Endothelial cell of umbilical vein (primary cell): ENCODE results near the gene CEP192. TPM values are rescaled to one million over a fixed set of nuclear protein-coding genes. Genes with fewer than 3 reads are reported as not detected.

ENCODE experiments used
- BruUV-seq: library from RNA; stranded (reverse); fragments of 400-500 nt; replicated peaks from 2 replicates; lab custom pipeline; 2021; lab: Mats Ljungman, UMichigan
- CTCF ChIA-PET: fragments of 300-600, 350-600 bp; sonication (Branson Sonifier 250); formaldehyde crosslinking; loops from one replicate; lab custom pipeline; 2021; ENCODE audit warnings: antibody characterized with exemption, inconsistent platforms; lab: Charles Lee
- POLR2A ChIA-PET: fragments of 300-600, 350-600 bp; sonication (Branson Sonifier 250); formaldehyde crosslinking; loops from one replicate; lab custom pipeline; 2021; ENCODE audit warnings: antibody characterized with exemption, inconsistent platforms; lab: Charles Lee
- DNase-seq: peaks from one replicate; pipeline ENCODE4 v3.0.0-alpha.2; 2011; ENCODE audit warnings: low read depth, low spot score
- FAIRE-seq: peaks from 2 replicates; lab custom pipeline; 2011; peaks lifted over from hg19 to GRCh38; lab: Jason Lieb, UNC
- H2AFZ ChIP-seq: 2 replicates; pipeline ENCODE4 v1.6.0; 2012; ENCODE audit warnings: low read depth, low read length, control low read depth, inconsistent platforms
- H3K27ac ChIP-seq: 2 replicates; pipeline ENCODE4 v1.5.1; 2011; ENCODE audit warnings: low read depth, mild to moderate bottlenecking, control low read depth, low read length, moderate library complexity; ENCODE audit not compliant: insufficient read depth
- H3K27me3 ChIP-seq, 2 experiments: 2 replicates each; pipeline versions ENCODE4 v1.6.0 to v1.6.1; 2011; ENCODE audit warnings: low read length in 2 of 2, mixed read lengths in 1 of 2; ENCODE audit not compliant: control insufficient read depth in 2 of 2, insufficient read depth in 2 of 2
- H3K36me3 ChIP-seq, 2 experiments: 2 replicates in 1 of 2; 3 replicates in 1 of 2; pipeline ENCODE4 v1.5.1; 2011; ENCODE audit warnings: low read length in 2 of 2, mild to moderate bottlenecking in 1 of 2, moderate library complexity in 1 of 2; ENCODE audit not compliant: control insufficient read depth in 2 of 2, insufficient read depth in 2 of 2; ENCODE audit errors: extremely low read depth in 1 of 2
- H3K4me1 ChIP-seq: 3 replicates; pipeline ENCODE4 v1.5.1; 2011; ENCODE audit warnings: mild to moderate bottlenecking, low read length; ENCODE audit not compliant: control insufficient read depth, insufficient read depth; ENCODE audit errors: extremely low read depth
- H3K4me2 ChIP-seq: 2 replicates; pipeline ENCODE4 v1.6.1; 2011; ENCODE audit warnings: low read length, control low read depth, mixed read lengths; ENCODE audit not compliant: insufficient read depth
- H3K4me3 ChIP-seq, 3 experiments: fragments of 200-600 bp in 1 of 3; sonication (generic), shearing (Covaris generic) in 1 of 3; replicated peaks in 1 of 3; 2 replicates each; pipeline ENCODE4 v1.5.1; 2011 to 2016; ENCODE audit warnings: control low read depth in 3 of 3, low read length in 3 of 3, mild to moderate bottlenecking in 2 of 3, inconsistent platforms in 1 of 3, low read depth in 1 of 3, moderate library complexity in 1 of 3; ENCODE audit not compliant: insufficient read depth in 1 of 3
- H3K79me2 ChIP-seq: 2 replicates; pipeline ENCODE4 v1.6.0; 2012; ENCODE audit warnings: low read length, inconsistent platforms; ENCODE audit not compliant: control insufficient read depth, insufficient read depth
- H3K9ac ChIP-seq: replicated peaks from 2 replicates; pipeline ENCODE3; 2011; ENCODE audit warnings: low read length, control low read depth; ENCODE audit not compliant: insufficient read depth; ENCODE audit errors: extremely low read depth
- H3K9me1 ChIP-seq: replicated peaks from 3 replicates; pipeline ENCODE4 v1.6.0; 2011; ENCODE audit warnings: mild to moderate bottlenecking, low read length; ENCODE audit not compliant: control insufficient read depth, insufficient read depth; ENCODE audit errors: extremely low read depth
- H3K9me3 ChIP-seq: replicated peaks from 2 replicates; pipeline ENCODE4 v1.5.1; 2012; ENCODE audit warnings: low read length, inconsistent platforms; ENCODE audit not compliant: control insufficient read depth, insufficient read depth
- H4K20me1 ChIP-seq: replicated peaks from 2 replicates; pipeline ENCODE3; 2011; ENCODE audit warnings: mild to moderate bottlenecking, low read length; ENCODE audit not compliant: control insufficient read depth, insufficient read depth; ENCODE audit errors: extremely low read depth
- CTCF ChIP-seq, 2 donors: IDR thresholded peaks; 1 replicate in 1 of 2; 2 replicates in 1 of 2; pipeline ENCODE4 v1.5.1; 2011; ENCODE audit warnings: low read length in 2 of 2, mild to moderate bottlenecking in 2 of 2, moderate library complexity in 2 of 2, control low read depth in 1 of 2, inconsistent platforms in 1 of 2, low read depth in 1 of 2; ENCODE audit not compliant: insufficient read depth in 1 of 2; ENCODE audit errors: extremely low read depth in 1 of 2
- EZH2 ChIP-seq: IDR thresholded peaks from 2 replicates; pipeline ENCODE4 v1.6.1; 2012; ENCODE audit warnings: borderline replicate concordance, low read depth, mild to moderate bottlenecking, moderate library complexity, low read length, inconsistent platforms; ENCODE audit not compliant: severe bottlenecking
- FOS ChIP-seq: IDR thresholded peaks from 2 replicates; pipeline ENCODE4 v1.6.1; 2011; ENCODE audit warnings: mild to moderate bottlenecking, low read length, moderate library complexity, borderline replicate concordance; ENCODE audit not compliant: insufficient read depth
- GATA2 ChIP-seq: IDR thresholded peaks from 2 replicates; pipeline ENCODE4 v1.7.0; 2011; ENCODE audit warnings: low read depth, mild to moderate bottlenecking, moderate library complexity, mixed read lengths, low read length; ENCODE audit not compliant: insufficient read length, insufficient read depth
- JUN ChIP-seq: IDR thresholded peaks from 2 replicates; pipeline ENCODE4 v1.6.1; 2011; ENCODE audit warnings: borderline replicate concordance, low read depth; ENCODE audit not compliant: insufficient read length, insufficient read depth
- MAX ChIP-seq: IDR thresholded peaks from 2 replicates; pipeline ENCODE4 v1.6.1; 2011; ENCODE audit not compliant: insufficient read depth, insufficient read length
- MYC ChIP-seq: IDR thresholded peaks from one replicate; pipeline ENCODE4 v1.6.1; 2011; ENCODE audit warnings: mild to moderate bottlenecking, low read depth, low read length
- POLR2A ChIP-seq: IDR thresholded peaks from 2 replicates; pipeline ENCODE4 v1.6.1; 2012; ENCODE audit warnings: low read depth, mild to moderate bottlenecking, control low read depth, low read length
- POLR2AphosphoS5 ChIP-seq: IDR thresholded peaks from 2 replicates; pipeline ENCODE4 v1.6.1; 2012; ENCODE audit warnings: low read depth, mild to moderate bottlenecking, control low read depth, low read length, moderate library complexity; ENCODE audit not compliant: insufficient read depth
- dilution Hi-C: fragments of 300-500 bp; cut with MboI; formaldehyde crosslinking; loops from one replicate; pipeline ENCODE4 v1.15.0; 2019; ENCODE audit warnings: low sequenced_read_pairs; ENCODE audit not compliant: extremely low pct_ligation_motif_present
- intact Hi-C: fragments of 100-400 bp; cut with micrococcal nuclease; formaldehyde crosslinking; loops from one replicate; pipeline ENCODE4 v1.10.0; 2022
- polyA plus RNA-seq, 4 experiments: library from polyadenylated mRNA; depleted of rRNA in 3 of 4; stranded (reverse) in 3 of 4; unstranded in 1 of 4; fragments of >200 nt; gene quantifications; 2 replicates each; pipeline versions ENCODE4 v1.2.1 to v1.2.3, GENCODE V29; 2011 to 2012; ENCODE audit warnings: missing spikeins in 1 of 4
- total RNA-seq: library from RNA; stranded (reverse); gene quantifications from 2 replicates; pipeline ENCODE4 v1.2.3, GENCODE V29; 2021

CEP192 gene
- total and polyA plus RNA-seq, 2 donors (not counting 3 experiments of a cell fraction or from before 2014, with no cell fraction given): 14.5 to 22.9 TPM

- Histone ChIP-seq H3K4me2 (peak overlapping the region; percentile 90), H4K20me1 (no peaks in the 10 kb centered on the region), H2AFZ (peak overlapping the region; percentile 88), H3K36me3 (no peaks in the 10 kb centered on the region), H3K27ac (no peak overlapping the region), H3K4me3 (peak overlapping the region in 1 of 3 experiments; percentile 90), H3K9me1 (no peaks in the 10 kb centered on the region), H3K9me3 (no peaks in the 10 kb centered on the region), H3K4me1 (peaks cover 20% of the 10 kb centered on the region), H3K79me2 (peaks cover 35% of the 10 kb centered on the region), H3K27me3 (no peaks in the 10 kb centered on the region), H3K9ac (no peak overlapping the region)
- no TSS peak for BruUV-seq
- intact Hi-C loops (no loop called here), dilution Hi-C loops (no loop called here)
- CTCF ChIA-PET: interaction anchor here (1.2 to 3.1 kb wide), 4 partner anchors 10 to 246 kb away, joined by 5 to 12 read pairs (median 8); no protein-coding TSS in a partner anchor
- no peak for TF ChIP-seq POLR2AphosphoS5
- TF ChIP-seq GATA2: no peak
- TF ChIP-seq MAX: no peak
- no peak for TF ChIP-seq POLR2A
- TF ChIP-seq JUN: no peak
- TF ChIP-seq CTCF (IDR thresholded peaks at IDR 0.05; ENCODE audit: extremely low read depth in 1 of 2, insufficient read depth in 1 of 2, low read depth in 1 of 2, low read length in 2 of 2): no peak
- TF ChIP-seq FOS: no peak
- no peak for TF ChIP-seq MYC
- no peak for TF ChIP-seq EZH2
- POLR2A ChIA-PET: interaction anchor here (1.2 kb wide), 1 partner anchor 22 kb away, joined by 3 read pairs; no protein-coding TSS in a partner anchor
- DNase-seq: no peak
- FAIRE-seq: no peak
These were observed 1.1 kb upstream of the CEP192 start for GRCh38 chr18:12990123-12990475.
